AG08396 (cell line): ENCODE measurements around the gene NELFE.
A peak's percentile ranks its signal among the peaks of the same experiment; 100 is the strongest.
"Not testable (repeated sequence)": the region's sequence is repeated elsewhere in the genome, so short reads cannot be mapped to it uniquely, and the experiment has no call there.

Experiments
- DNase-seq: peaks from one replicate; pipeline ENCODE4 v3.0.0; 2012; ENCODE audit warnings: low spot score, mixed read lengths

Gene NELFE

DNA sequence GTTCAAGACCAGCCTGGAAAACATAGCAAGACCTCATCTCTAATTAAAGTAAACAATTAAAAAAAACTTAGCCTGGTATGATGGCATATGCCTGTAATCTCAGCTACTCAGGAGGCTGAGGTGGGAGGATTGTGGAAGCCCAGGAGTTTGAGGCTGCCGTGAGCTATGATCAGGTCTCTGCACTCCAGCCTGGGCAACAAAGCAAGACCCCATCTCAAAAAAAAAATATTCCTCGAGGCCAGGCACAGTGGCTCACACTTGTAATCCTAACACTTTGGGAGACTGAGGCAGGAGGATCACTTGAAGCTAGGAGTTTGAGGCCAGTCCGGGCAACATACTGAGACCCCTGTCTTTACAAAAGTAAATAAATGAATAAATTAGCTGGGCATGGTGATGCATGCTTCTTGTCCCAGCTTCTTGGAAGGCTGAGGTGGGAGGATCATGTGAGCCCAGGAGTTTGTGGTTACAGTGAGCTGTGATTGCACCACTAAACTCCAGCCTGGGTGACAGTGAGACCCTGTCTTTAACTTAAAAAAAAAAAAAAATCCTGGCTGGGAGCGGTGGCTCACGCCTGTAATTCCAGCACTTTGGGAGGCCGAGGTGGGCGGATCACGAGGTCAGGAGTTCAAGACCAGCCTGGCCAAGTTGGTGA lies 40.6 kb downstream of the NELFE start:
- no peak for DNase-seq

DNA sequence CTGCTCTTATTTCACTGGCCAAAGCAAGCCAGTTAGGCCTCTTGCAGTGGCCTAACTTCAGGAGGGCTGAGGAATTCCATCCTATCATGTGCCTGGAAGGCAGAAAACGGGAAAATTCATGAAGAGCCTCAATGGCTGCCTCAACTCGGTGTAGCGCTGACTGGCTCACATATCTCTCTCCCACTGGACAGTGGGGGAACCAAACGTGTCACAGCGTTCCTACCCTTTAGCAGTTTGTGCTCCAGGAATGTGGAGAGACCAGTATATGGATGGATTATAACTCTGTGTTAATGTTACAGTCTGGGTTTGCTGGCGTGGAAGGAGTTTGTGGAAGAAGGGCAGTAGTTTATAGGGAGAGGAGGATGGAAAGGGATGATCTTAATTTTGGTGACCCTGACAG lies 43.0 kb downstream of the NELFE start:
- DNase-seq, result no peak

DNA sequence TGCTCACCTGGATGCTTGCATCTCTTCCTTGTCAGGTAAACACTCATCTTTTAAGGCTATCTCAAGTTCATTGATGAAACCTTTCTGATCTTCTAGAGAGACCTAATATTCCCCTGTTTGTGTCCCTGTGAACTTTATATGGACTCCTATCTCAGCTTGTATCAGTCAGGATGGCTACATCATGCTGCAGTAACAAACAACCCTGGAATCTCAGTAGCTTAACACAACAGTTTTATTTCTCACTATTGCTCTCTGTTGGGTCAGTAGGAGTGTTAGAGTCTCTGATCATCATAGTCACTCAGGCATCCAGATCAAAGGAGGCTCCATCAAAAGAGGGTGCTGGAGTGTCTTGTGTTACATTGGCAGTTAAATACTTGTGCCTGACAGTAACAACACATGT lies 43.4 kb downstream of the NELFE start:
- no peak for DNase-seq

DNA sequence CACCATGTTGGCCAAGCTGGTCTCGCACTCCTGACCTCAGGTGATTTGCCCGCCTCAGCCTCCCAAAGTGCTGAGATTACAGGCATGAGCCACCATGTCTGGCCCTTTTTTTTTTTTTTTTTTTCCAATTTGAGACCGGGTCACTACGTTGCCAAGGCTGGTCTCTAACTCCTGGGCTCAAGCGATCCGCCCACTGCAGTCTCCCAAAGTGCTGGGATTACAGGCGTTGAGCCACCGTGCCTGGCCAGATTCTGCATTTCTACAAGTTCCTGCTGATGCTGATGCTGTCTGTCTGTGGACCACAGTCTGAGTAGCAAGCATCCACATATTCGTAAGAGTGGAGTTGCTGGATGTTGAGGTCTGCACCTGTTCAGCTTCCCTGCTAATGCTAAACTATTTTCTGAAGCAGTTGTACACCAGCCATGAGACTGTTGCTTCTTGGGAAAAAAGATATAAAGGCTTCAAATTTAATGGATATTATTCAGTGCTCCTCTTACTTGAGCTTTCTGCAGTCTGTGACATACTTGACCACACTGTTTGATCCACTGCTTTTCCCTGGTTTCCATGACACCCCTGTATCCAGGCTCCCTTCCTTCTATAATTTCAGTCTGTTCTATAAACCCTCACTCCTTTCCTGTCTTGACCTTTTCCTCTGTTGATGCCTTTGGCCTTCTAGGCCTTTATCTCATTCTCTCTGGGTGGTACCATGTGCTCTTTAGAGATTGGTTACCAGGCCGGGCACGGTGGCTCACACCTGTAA lies 46.8 kb downstream of the NELFE start:
- DNase-seq, result no peak

DNA sequence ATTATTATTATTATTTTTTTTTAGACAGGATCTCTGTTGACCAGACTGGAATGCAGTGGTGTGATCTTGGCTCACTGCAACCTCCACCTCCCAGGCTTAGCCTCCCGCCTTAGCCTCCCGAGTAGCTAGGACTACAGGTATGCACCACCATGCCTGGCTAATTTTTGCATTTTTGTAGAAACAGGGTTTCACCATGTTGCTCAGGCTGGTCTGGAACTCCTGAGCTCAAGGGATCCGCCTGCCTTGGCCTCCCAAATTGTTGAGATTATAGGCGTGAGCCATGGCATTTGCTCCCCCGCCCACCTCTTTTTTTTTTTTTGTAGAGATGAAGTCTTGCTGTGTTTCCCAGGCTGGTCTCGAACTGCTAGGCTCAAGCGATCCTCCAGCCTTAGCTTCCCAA lies 49.5 kb downstream of the NELFE start:
- DNase-seq, result not testable (repeated sequence)

DNA sequence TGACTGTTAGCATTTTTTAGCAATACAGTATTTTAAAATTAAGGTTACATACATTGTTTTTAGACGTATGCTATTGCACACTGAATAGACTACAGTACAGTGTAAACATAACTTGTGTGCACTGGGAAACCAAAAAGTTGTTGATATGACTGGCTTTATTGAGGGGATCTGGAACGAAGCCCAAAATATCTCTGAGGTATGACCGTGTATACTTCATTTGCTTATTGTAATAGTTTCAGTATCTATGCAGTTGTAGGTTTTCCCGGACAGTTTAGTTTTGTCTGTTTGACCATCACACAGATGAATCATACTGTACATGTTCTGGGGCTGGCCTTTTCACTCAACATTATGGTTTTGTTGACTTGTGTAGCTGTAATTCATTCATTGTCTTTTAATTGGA lies 50.0 kb downstream of the NELFE start:
- no peak for DNase-seq

DNA sequence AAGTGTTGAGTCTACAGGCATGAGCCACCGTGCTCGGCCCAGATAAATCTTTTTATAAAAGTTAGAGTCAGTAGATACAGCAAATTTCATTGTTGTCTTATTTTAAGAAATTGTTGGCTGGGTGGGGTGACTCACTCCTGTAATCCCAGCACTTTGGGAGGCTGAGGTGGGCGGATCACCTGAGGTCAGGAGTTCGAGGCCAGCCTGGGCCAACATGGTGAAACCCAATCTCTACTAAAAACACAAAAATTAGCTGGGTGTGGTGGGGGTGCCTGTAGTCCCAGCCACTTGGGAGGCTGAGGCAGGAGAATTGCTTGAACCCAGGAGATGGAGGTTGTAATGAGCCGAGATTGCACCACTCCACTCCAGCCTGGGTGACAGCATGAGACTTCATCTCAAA lies 50.5 kb downstream of the NELFE start:
- DNase-seq, result not testable (repeated sequence)

DNA sequence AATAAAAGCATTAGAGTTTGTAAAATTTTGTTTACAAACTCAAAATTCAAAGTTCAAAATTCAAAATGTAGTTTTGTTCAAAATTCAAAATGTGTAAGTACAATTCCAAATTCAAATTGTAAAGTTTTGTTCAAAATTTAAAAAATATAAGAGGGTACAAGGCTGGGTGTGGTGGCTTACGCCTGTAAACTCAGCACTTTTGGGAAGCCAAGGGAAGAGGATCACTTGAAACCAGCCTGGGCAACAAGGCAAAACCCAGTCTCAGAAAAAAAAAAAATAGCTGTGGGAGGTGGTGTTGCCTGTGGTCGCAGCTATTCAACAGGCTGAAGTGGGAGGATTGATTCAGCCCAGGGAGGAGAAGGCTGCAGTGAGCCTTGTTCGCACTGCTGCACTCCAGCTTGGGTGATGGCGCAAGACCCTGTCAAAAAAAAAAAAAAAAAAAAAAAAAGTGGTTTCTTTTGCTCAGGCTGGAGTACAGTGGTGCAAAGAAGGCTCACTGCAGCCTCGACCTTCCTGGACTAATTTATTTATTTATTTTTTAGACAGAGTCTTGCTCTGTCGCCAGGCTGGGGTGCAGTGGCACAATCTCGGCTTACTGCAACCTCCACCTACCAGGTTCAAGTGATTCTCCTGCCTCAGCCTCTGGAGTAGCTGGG lies 51.5 kb downstream of the NELFE start:
- DNase-seq, result peak; percentile 46

DNA sequence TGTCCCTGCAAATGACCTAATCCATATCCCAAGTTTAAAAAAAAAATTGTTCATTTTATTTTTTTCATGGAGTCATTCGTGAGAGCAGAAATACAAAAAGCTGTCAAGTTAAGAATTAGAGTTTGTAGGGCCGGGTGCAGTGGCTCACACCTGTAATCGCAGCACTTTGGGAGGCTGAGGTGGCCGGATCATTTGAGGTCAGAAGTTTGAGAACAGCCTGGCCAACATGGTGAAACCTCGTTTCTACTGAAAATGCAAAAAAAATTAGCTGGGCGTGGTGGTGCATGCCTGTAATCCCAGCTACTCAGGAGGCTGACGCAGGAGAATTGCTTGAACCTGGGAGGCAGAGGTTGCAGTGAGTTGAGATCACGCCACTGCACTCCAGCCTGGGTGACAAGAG lies 52.0 kb downstream of the NELFE start:
- DNase-seq, result not testable (repeated sequence)

DNA sequence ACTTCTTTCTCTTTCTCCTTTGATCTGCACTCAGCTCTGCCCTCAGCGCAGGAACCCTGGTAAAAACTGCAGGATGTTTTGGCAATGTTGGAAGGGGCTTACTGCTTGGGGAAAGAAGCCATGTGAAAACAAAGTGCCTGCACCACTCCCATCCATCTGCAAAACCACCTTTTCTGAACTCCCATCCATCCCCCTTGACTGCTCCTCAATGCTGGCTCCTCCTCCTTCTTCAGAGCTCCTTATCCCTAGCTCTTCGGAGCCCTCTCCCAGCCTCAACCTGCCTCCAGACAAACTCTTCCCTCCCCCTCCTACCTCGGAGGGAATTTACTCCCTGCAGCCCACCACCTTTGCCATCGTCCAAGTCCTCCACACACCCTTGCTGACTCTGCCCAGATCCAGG lies 52.6 kb downstream of the NELFE start:
- no peak for DNase-seq

DNA sequence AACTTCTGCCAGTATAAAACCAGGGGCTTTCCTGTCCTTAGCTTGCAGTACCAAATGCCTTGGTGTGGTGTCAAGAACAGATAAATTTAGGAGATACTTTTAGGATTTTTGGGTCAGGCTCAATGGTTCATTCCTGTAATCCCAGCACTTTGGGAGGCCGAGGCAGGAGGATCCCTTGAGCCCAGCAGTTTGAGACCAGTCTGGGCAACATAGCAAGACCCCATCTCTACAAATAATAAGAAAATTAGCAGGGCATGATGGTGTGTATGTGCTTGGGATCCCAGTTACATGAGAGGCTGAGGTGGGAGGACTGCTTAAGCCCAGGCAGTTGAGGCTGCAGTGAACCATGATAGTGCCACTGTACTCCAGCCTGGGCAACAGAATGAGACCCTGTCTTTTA lies 53.7 kb downstream of the NELFE start:
- DNase-seq, result no peak

DNA sequence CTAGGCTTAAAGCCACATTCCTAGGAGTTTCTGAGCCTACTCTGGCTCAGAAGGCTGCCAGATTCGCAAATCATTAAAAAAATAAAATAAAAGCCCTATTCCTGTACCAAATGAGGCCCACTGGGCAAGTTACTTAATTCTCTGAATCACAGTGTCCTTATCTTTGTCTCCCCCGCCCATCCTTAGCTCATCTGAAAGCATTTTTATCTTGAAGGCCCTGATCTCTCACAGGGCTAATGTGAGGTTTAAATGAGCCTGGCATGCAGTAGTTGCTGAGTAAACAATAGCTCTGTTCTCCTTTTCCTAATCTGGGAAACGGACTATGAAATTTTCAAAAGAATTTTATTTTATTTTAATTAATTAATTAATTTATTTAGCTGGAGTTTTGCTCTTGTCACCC lies 54.8 kb downstream of the NELFE start:
- DNase-seq, result no peak
